ENCODE measurements around the gene C19orf38. TPM values are rescaled to one million over a fixed set of nuclear protein-coding genes. Genes with fewer than 3 reads are reported as not detected.

C19orf38 gene
- total RNA-seq, 2 experiments from 2014 or later, result 1.8 to 2.1 TPM

- Histone ChIP-seq H3K27ac (ENCODE audit: low read depth in 1 of 2, low read length in 2 of 2) (peak within 1 kb of the TSS in 1 of 2 donors; percentile 57), H3K27me3 (ENCODE audit: control insufficient read depth in 1 of 2, insufficient read depth in 2 of 2, low read length in 2 of 2) (no peaks in the 10 kb centered on the region), H3K9me3 (ENCODE audit: control insufficient read depth in 1 of 2, insufficient read depth in 1 of 2, low read length in 2 of 2) (no peaks in the 10 kb centered on the region), H3K4me3 (ENCODE audit: low read length) (peak within 1 kb of the TSS; percentile 69), H3K36me3 (ENCODE audit: insufficient read depth, low read length) (no peaks in the 10 kb centered on the region), H3K4me1 (ENCODE audit: insufficient read depth, low read length) (peaks cover 26% of the 10 kb centered on the region)
- Mint-ChIP-seq H3K4me3 (peak within 1 kb of the TSS; percentile 86), H3K27ac (peak within 1 kb of the TSS; percentile 54), H3K9me3 (no peaks in the 10 kb centered on the region), H3K36me3 (ENCODE audit: low read depth) (no peaks in the 10 kb centered on the region), H3K27me3 (no peaks in the 10 kb centered on the region), H3K4me1 (ENCODE audit: low read depth) (peaks cover 18% of the 10 kb centered on the region)
- ChIA-PET POLR2A (interaction anchor here (0.5 to 2.5 kb wide), 8 partner anchors 32 to 305 kb away, joined by 3 to 21 read pairs (median 3); partner anchors contain the start of genes DNM2, KRI1 and TMED1), CTCF (interaction anchor here (0.6 to 1.2 kb wide), 3 partner anchors 35 to 170 kb away, joined by 3 to 4 read pairs (median 3); partner anchors contain the start of genes QTRT1 and TMED1)
- ATAC-seq (ENCODE audit: poor library complexity) (peak; percentile 83), DNase-seq (peak; percentile 98 to 100 (median 99))
- peak; percentile 34 for TF ChIP-seq CTCF (IDR thresholded peaks at IDR 0.05)
- intact Hi-C loops (cut with DNase I, micrococcal nuclease), result loop anchor here (1.0 to 10.0 kb wide), 4 partner anchors 54 to 506 kb away; partner anchors contain the start of genes TIMM29 (in 2 of the 2), YIPF2 (in 2 of the 2) and CDKN2D (in 1 of the 2)
These were observed 22.9 kb downstream of the C19orf38 start, which contains the start of gene CARM1 for GRCh38 chr19:10870955-10871603. TSS of gene CARM1 (plus strand) at chr19:10871553. CDS start at chr19:10871703, 150 bp downstream.

DNA sequence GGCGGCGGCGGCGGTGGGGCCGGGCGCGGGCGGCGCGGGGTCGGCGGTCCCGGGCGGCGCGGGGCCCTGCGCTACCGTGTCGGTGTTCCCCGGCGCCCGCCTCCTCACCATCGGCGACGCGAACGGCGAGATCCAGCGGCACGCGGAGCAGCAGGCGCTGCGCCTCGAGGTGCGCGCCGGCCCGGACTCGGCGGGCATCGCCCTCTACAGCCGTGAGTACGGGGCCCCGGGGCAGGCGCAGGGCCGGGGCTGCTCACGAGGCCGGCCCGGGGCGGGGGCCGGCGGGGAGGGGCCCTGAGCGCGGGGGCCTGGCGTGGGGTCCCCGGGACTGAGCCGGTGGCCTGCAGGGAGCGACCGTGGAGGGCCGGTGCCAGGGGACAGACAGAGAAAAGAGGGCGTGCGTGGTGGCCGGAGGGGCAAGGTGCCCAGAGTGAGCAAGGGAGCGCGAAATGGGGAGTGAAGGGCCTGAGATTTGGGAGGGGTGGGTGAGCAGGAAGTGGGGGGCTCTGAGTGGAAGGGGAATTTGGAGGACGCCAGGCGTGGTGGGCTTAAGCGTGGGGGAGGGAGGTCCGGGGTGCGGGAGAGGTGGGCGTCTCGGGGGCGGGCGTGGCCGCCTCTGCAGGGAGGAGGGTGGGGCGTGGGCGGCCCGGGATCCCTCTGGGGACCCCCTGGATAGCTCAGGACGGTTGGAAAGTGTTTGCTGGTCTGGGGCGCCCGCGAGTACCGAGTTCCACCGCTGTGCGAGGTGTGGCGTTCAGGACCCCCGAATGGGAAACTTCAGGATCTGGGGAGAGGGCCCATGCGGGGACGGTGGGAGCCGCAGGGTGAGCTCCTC, 23.7 kb downstream of the C19orf38 start:
- Mint-ChIP-seq H3K4me1 (ENCODE audit: low read depth) (peaks cover 18% of the 10 kb centered on the region), H3K27ac (peak overlapping the region; percentile 31), H3K4me3 (peak overlapping the region; percentile 86), H3K9me3 (no peaks in the 10 kb centered on the region), H3K36me3 (ENCODE audit: low read depth) (no peaks in the 10 kb centered on the region), H3K27me3 (no peaks in the 10 kb centered on the region)
- ChIA-PET CTCF (interaction anchor here (0.9 to 1.5 kb wide), 3 partner anchors 8 to 155 kb away, joined by 3 to 7 read pairs (median 4); partner anchors contain the start of gene TMED1), POLR2A (interaction anchor here (1.0 to 2.5 kb wide), 7 partner anchors 16 to 306 kb away, joined by 3 to 21 read pairs (median 5); partner anchors contain the start of genes DNM2, KRI1 and TMED1)
- Histone ChIP-seq H3K27ac (ENCODE audit: low read depth in 1 of 2, low read length in 2 of 2) (no peak overlapping the region), H3K27me3 (ENCODE audit: control insufficient read depth in 1 of 2, insufficient read depth in 2 of 2, low read length in 2 of 2) (no peaks in the 10 kb centered on the region), H3K36me3 (ENCODE audit: insufficient read depth, low read length) (no peaks in the 10 kb centered on the region), H3K4me1 (ENCODE audit: insufficient read depth, low read length) (peaks cover 32% of the 10 kb centered on the region), H3K9me3 (ENCODE audit: control insufficient read depth in 1 of 2, insufficient read depth in 1 of 2, low read length in 2 of 2) (no peaks in the 10 kb centered on the region), H3K4me3 (ENCODE audit: low read length) (peak overlapping the region; percentile 69)
- TF ChIP-seq CTCF (IDR thresholded peaks at IDR 0.05), result no peak
- intact Hi-C loops (cut with DNase I, micrococcal nuclease), result loop anchor here (1.0 to 10.0 kb wide), 4 partner anchors 53 to 505 kb away; partner anchors contain the start of genes TIMM29 (in 2 of the 2), YIPF2 (in 2 of the 2) and CDKN2D (in 1 of the 2)
- DNase-seq (peak in 9 of 14 experiments; percentile 6 to 79 (median 20)), ATAC-seq (ENCODE audit: poor library complexity) (no peak)

- H3K36me3 Mint-ChIP-seq (ENCODE audit: low read depth), result no peaks in the 10 kb centered on the region
- peaks cover 18% of the 10 kb centered on the region for H3K4me1 Mint-ChIP-seq (ENCODE audit: low read depth)
- ChIA-PET POLR2A (interaction anchor here (1.1 to 2.5 kb wide), 3 partner anchors 15 to 155 kb away, joined by 4 to 21 read pairs (median 12); partner anchors contain the start of genes DNM2 and TMED1), CTCF (interaction anchor here (0.9 to 1.5 kb wide), 2 partner anchors 9 to 155 kb away, joined by 3 to 7 read pairs; no protein-coding TSS in a partner anchor)
- H3K4me3 ChIP-seq (ENCODE audit: low read length), result peak overlapping the region; percentile 69
- no peaks in the 10 kb centered on the region for H3K9me3 ChIP-seq (ENCODE audit: control insufficient read depth in 1 of 2, insufficient read depth in 1 of 2, low read length in 2 of 2)
- DNase-seq (no peak), ATAC-seq (ENCODE audit: poor library complexity) (no peak)
- H3K27ac ChIP-seq (ENCODE audit: low read depth in 1 of 2, low read length in 2 of 2), result no peak overlapping the region
- no peaks in the 10 kb centered on the region for H3K36me3 ChIP-seq (ENCODE audit: insufficient read depth, low read length)
- peaks cover 32% of the 10 kb centered on the region for H3K4me1 ChIP-seq (ENCODE audit: insufficient read depth, low read length)
- H3K27ac Mint-ChIP-seq, result peak overlapping the region; percentile 31
- intact Hi-C loops (cut with DNase I, micrococcal nuclease), result loop anchor here in 1 of 2 experiments (5.0 to 10.0 kb wide), 2 partner anchors 52 to 505 kb away; partner anchors contain the start of genes TIMM29 and YIPF2
- H3K4me3 Mint-ChIP-seq, result peak overlapping the region; percentile 86
- TF ChIP-seq CTCF (IDR thresholded peaks at IDR 0.05), result no peak
- H3K27me3 Mint-ChIP-seq, result no peaks in the 10 kb centered on the region
- H3K27me3 ChIP-seq (ENCODE audit: control insufficient read depth in 1 of 2, insufficient read depth in 2 of 2, low read length in 2 of 2), result no peaks in the 10 kb centered on the region
- no peaks in the 10 kb centered on the region for H3K9me3 Mint-ChIP-seq
These were observed 24.4 kb downstream of the C19orf38 start for GRCh38 chr19:10872546-10873107.
